ENCODE data around the gene FAU. TPM values are rescaled to one million over a fixed set of nuclear protein-coding genes. Genes with fewer than 3 reads are reported as not detected.
A peak's percentile ranks its signal among the peaks of the same experiment; 100 is the strongest.

Gene FAU
- total RNA-seq, 2 experiments from 2014 or later = 1,138 to 1,149 TPM

- intact Hi-C loops (cut with micrococcal nuclease) = no loop called here
- Mint-ChIP-seq H3K27ac (no peak overlapping the region), H3K36me3 (peaks cover 14% of the 10 kb centered on the region), H3K4me3 (no peak overlapping the region), H3K4me1 (ENCODE audit: low read depth) (peaks cover 12% of the 10 kb centered on the region), H3K27me3 (no peaks in the 10 kb centered on the region), H3K9me3 (no peaks in the 10 kb centered on the region)
- no peak for DNase-seq
- ChIA-PET POLR2A (no interaction called here), CTCF (interaction anchor here (13.1 kb wide), 1 partner anchor 9 kb away, joined by 122 read pairs; the partner anchor contains the start of gene TM7SF2)
Measured at GRCh38 chr11:65102142-65103095, 19.5 kb downstream of the FAU start.

- H3K4me3 Mint-ChIP-seq = no peak overlapping the region
- H3K27me3 Mint-ChIP-seq = no peaks in the 10 kb centered on the region
- ChIA-PET POLR2A (no interaction called here), CTCF (interaction anchor here (13.1 kb wide), 1 partner anchor 11 kb away, joined by 122 read pairs; the partner anchor contains the start of gene TM7SF2)
- no peak for DNase-seq
- H3K9me3 Mint-ChIP-seq = no peaks in the 10 kb centered on the region
- H3K36me3 Mint-ChIP-seq = peaks cover 12% of the 10 kb centered on the region
- intact Hi-C loops (cut with micrococcal nuclease) = no loop called here
- peaks cover 17% of the 10 kb centered on the region for H3K4me1 Mint-ChIP-seq (ENCODE audit: low read depth)
- no peak overlapping the region for H3K27ac Mint-ChIP-seq
Measured at GRCh38 chr11:65100674-65101350, 21.1 kb downstream of the FAU start.

- Mint-ChIP-seq H3K4me3 (peak overlapping the region; percentile 93), H3K4me1 (ENCODE audit: low read depth) (peaks cover 17% of the 10 kb centered on the region), H3K36me3 (peaks cover 7% of the 10 kb centered on the region), H3K27ac (peak overlapping the region; percentile 97), H3K9me3 (no peaks in the 10 kb centered on the region), H3K27me3 (no peaks in the 10 kb centered on the region)
- no peak for DNase-seq
- intact Hi-C loops (cut with micrococcal nuclease) = loop anchor here (1.0 kb wide), 4 partner anchors 13 to 36 kb away; partner anchors contain the start of genes CDCA5, ZFPL1 and ZNHIT2
- ChIA-PET POLR2A (interaction anchor here (0.6 to 2.4 kb wide), 11 partner anchors 11 to 334 kb away, joined by 3 to 17 read pairs (median 4); partner anchors contain the start of genes ARL2, CDCA5, SAC3D1 and SYVN1), CTCF (interaction anchor here (1.6 to 13.1 kb wide), 2 partner anchors 14 to 20 kb away, joined by 6 to 122 read pairs; partner anchors contain the start of genes TM7SF2 and ZNHIT2)
Measured at GRCh38 chr11:65096926-65097325, 25.0 kb downstream of the FAU start.

GRCh38 chr11:65095974-65096806 lies 25.7 kb downstream of the FAU start, which contains the start of gene VPS51:
VPS51 (plus strand) TSS chr11:65096214; CDS start chr11:65096251, 37 bp downstream.
- H3K27ac Mint-ChIP-seq = peak within 1 kb of the TSS; percentile 97
- intact Hi-C loops (cut with micrococcal nuclease) = loop anchor here (1.0 kb wide), 4 partner anchors 12 to 37 kb away; partner anchors contain the start of genes CDCA5, ZFPL1 and ZNHIT2
- peak within 1 kb of the TSS; percentile 93 for H3K4me3 Mint-ChIP-seq
- ChIA-PET CTCF (interaction anchor here (1.6 to 13.1 kb wide), 2 partner anchors 15 to 21 kb away, joined by 6 to 122 read pairs; partner anchors contain the start of genes TM7SF2 and ZNHIT2), POLR2A (interaction anchor here (0.6 to 2.4 kb wide), 12 partner anchors 10 to 333 kb away, joined by 3 to 17 read pairs (median 4); partner anchors contain the start of genes ARL2, CDCA5, FAU and MRPL49)
- peaks cover 17% of the 10 kb centered on the region for H3K4me1 Mint-ChIP-seq (ENCODE audit: low read depth)
- H3K9me3 Mint-ChIP-seq = no peaks in the 10 kb centered on the region
- H3K36me3 Mint-ChIP-seq = peaks cover 7% of the 10 kb centered on the region
- no peaks in the 10 kb centered on the region for H3K27me3 Mint-ChIP-seq
- peak; percentile 91 for DNase-seq

- ChIA-PET POLR2A (interaction anchor here (0.6 to 2.4 kb wide), 7 partner anchors 16 to 231 kb away, joined by 3 to 15 read pairs (median 6); partner anchors contain the start of genes ARL2, FAU, MRPL49 and TM7SF2), CTCF (interaction anchor here (0.8 to 13.1 kb wide), 3 partner anchors 16 to 69 kb away, joined by 3 to 122 read pairs (median 6); partner anchors contain the start of genes SNX15, TM7SF2 and ZNHIT2)
- intact Hi-C loops (cut with micrococcal nuclease) = no loop called here
- Mint-ChIP-seq H3K9me3 (no peaks in the 10 kb centered on the region), H3K27ac (peak overlapping the region; percentile 97), H3K4me1 (ENCODE audit: low read depth) (peaks cover 17% of the 10 kb centered on the region), H3K27me3 (no peaks in the 10 kb centered on the region), H3K4me3 (peak overlapping the region; percentile 93), H3K36me3 (peaks cover 7% of the 10 kb centered on the region)
- no peak for DNase-seq
Measured at GRCh38 chr11:65095427-65095826, 26.5 kb downstream of the FAU start.

GRCh38 chr11:65090628-65091027 lies 31.3 kb downstream of the FAU start:
- H3K36me3 Mint-ChIP-seq = peaks cover 20% of the 10 kb centered on the region
- intact Hi-C loops (cut with micrococcal nuclease) = no loop called here
- peaks cover 5% of the 10 kb centered on the region for H3K4me1 Mint-ChIP-seq (ENCODE audit: low read depth)
- ChIA-PET CTCF (interaction anchor here (0.6 to 1.1 kb wide), 2 partner anchors 21 to 22 kb away, joined by 3 read pairs; partner anchors contain the start of gene TM7SF2), POLR2A (interaction anchor here (0.8 kb wide), 1 partner anchor 9 kb away, joined by 3 read pairs; no protein-coding TSS in a partner anchor)
- no peak for DNase-seq
- H3K27me3 Mint-ChIP-seq = no peaks in the 10 kb centered on the region
- no peak overlapping the region for H3K4me3 Mint-ChIP-seq
- no peaks in the 10 kb centered on the region for H3K9me3 Mint-ChIP-seq
- no peak overlapping the region for H3K27ac Mint-ChIP-seq

- ChIA-PET CTCF (no interaction called here), POLR2A (no interaction called here)
- H3K36me3 Mint-ChIP-seq = peaks cover 22% of the 10 kb centered on the region
- peaks cover 13% of the 10 kb centered on the region for H3K4me1 Mint-ChIP-seq (ENCODE audit: low read depth)
- no peaks in the 10 kb centered on the region for H3K9me3 Mint-ChIP-seq
- H3K27ac Mint-ChIP-seq = no peak overlapping the region
- no peak for DNase-seq
- intact Hi-C loops (cut with micrococcal nuclease) = no loop called here
- no peaks in the 10 kb centered on the region for H3K27me3 Mint-ChIP-seq
- H3K4me3 Mint-ChIP-seq = no peak overlapping the region
Measured at GRCh38 chr11:65089621-65090020, 32.3 kb downstream of the FAU start.

GRCh38 chr11:65087827-65088226 lies 34.1 kb downstream of the FAU start:
- CTCF ChIA-PET = no interaction called here
- intact Hi-C loops (cut with micrococcal nuclease) = no loop called here
- H3K27ac Mint-ChIP-seq = no peak overlapping the region

GRCh38 chr11:65087216-65087615 lies 34.7 kb downstream of the FAU start:
- Mint-ChIP-seq H3K27ac (no peak overlapping the region), H3K9me3 (no peaks in the 10 kb centered on the region), H3K36me3 (peaks cover 40% of the 10 kb centered on the region), H3K4me1 (ENCODE audit: low read depth) (peaks cover 24% of the 10 kb centered on the region), H3K4me3 (no peak overlapping the region), H3K27me3 (no peaks in the 10 kb centered on the region)
- ChIA-PET POLR2A (no interaction called here), CTCF (no interaction called here)
- no peak for DNase-seq
- intact Hi-C loops (cut with micrococcal nuclease) = no loop called here

More at GRCh38 chr11:65087827-65088226, 34.1 kb downstream of the FAU start:
- POLR2A ChIA-PET = no interaction called here
- H3K9me3 Mint-ChIP-seq = no peaks in the 10 kb centered on the region
- no peak overlapping the region for H3K4me3 Mint-ChIP-seq
- H3K36me3 Mint-ChIP-seq = peaks cover 36% of the 10 kb centered on the region
- DNase-seq = no peak
- H3K4me1 Mint-ChIP-seq (ENCODE audit: low read depth) = peaks cover 19% of the 10 kb centered on the region
- no peaks in the 10 kb centered on the region for H3K27me3 Mint-ChIP-seq

GRCh38 chr11:65086809-65087208 lies 35.1 kb downstream of the FAU start:
- Mint-ChIP-seq H3K27ac (no peak overlapping the region), H3K27me3 (no peaks in the 10 kb centered on the region), H3K36me3 (peaks cover 44% of the 10 kb centered on the region), H3K4me1 (ENCODE audit: low read depth) (peaks cover 27% of the 10 kb centered on the region), H3K4me3 (no peak overlapping the region), H3K9me3 (no peaks in the 10 kb centered on the region)
- DNase-seq = no peak
- POLR2A ChIA-PET = no interaction called here
- CTCF ChIA-PET = no interaction called here
- intact Hi-C loops (cut with micrococcal nuclease) = no loop called here

GRCh38 chr11:65085446-65085845 lies 36.5 kb downstream of the FAU start:
- intact Hi-C loops (cut with micrococcal nuclease) = no loop called here
- peaks cover 54% of the 10 kb centered on the region for H3K36me3 Mint-ChIP-seq
- no peaks in the 10 kb centered on the region for H3K27me3 Mint-ChIP-seq
- peak overlapping the region; percentile 99 for H3K4me3 Mint-ChIP-seq
- peak overlapping the region; percentile 96 for H3K27ac Mint-ChIP-seq
- no peak for DNase-seq
- H3K9me3 Mint-ChIP-seq = no peaks in the 10 kb centered on the region
- peaks cover 33% of the 10 kb centered on the region for H3K4me1 Mint-ChIP-seq (ENCODE audit: low read depth)
- CTCF ChIA-PET = interaction anchor here (0.6 to 1.3 kb wide), 3 partner anchors 23 to 238 kb away, joined by 3 to 5 read pairs (median 4); no protein-coding TSS in a partner anchor
- POLR2A ChIA-PET = interaction anchor here (1.2 kb wide), 1 partner anchor 11 kb away, joined by 3 read pairs; no protein-coding TSS in a partner anchor

Measured in activated CD4-positive, alpha-beta memory T cell treated with anti-CD3 and anti-CD28 coated beads for 36 hours (primary cell).